Measurements from ENCODE around the gene KLF12.

The KLF12 gene

DNA sequence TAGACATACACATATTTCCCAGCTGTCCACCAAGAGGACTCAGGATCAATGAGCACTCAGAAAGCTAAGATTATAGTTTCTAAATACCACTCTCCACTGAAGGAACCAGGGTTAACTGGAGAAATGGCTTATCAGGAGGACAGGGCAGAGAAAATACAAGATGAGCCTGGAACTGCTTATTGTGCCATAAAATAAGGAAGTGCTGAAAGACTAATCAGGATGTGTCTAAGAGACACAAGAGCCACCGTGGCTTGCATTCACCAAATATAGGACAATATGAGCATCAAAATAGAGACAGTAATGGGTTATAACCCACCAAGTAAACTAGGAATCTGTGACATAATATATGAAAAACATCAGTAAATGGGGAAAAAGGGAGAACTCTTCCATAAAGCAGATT lies 32.8 kb downstream of the KLF12 start:
- DNase-seq, result no peak

DNA sequence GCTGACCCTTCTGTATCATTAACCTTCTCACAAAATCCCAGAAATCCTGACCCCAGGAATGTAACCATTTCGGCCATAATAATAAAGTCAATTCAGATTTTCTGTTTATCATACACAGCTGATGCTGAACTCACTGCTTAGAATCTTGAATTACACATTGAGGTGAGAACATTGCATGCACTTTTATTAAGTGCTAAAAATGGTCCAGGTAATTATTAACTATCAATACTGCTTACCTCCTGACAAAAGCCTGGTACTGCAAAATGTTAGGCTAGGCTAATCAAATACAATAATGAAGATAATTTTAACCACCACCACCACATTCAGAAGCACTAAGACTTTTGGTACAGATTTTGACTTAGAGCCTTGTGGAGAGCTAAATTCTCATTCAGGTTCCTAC lies 36.1 kb downstream of the KLF12 start:
- DNase-seq, result no peak

DNA sequence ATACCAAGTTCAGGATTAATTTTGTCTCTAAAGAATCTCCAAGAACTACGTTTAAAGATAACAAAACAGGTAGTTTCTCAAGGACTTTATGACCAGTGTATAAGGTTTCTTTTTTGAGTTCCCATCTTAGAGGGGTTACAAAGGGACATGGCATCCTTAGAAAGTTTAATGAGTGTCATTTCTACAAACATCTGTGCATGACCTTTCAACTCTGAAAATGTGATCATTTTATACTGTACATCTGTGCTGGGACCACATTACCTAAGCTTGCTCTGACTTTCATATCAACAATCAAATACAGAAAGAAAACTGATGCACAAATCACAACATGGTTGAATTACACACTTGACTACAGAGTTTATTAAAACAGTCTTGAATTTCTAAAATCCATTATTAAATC lies 37.1 kb downstream of the KLF12 start:
- DNase-seq, result no peak

DNA sequence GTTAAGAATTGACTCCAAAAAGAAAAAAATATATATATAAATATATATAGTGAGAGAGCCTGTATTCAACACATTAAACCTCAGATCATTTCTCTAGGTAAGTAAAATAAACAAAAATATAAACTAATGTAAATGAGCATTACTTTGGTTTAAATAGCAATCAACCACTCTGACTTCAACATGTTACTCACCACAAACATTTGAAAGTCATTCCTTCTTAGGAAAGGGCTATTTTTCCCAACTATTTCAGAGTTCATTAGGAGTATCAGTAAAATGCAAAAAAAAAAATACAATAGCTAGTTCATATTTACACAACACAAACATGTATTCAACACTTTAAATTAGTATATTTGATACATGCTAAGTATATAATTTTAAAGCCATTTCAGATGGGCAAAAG lies 40.5 kb downstream of the KLF12 start:
- DNase-seq, result no peak

DNA sequence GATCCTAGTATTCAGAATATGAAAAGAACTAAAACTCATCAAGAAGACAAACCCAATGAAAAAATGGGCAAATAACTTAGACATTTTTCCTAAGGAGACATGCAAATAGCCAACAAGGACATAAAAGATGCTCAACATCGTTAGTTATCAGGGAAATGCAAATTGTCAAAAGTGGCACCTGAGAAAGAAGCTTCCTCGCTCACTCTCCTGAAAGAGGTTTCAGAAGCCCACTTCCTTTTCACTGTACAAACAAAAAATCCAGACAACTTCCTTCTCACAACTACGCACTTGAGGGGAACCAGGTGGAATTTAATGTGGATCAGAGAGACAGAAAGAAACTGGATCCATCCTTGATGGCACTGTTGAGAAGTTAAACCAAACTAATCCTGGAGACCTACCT lies 41.5 kb downstream of the KLF12 start:
- DNase-seq, result no peak

DNA sequence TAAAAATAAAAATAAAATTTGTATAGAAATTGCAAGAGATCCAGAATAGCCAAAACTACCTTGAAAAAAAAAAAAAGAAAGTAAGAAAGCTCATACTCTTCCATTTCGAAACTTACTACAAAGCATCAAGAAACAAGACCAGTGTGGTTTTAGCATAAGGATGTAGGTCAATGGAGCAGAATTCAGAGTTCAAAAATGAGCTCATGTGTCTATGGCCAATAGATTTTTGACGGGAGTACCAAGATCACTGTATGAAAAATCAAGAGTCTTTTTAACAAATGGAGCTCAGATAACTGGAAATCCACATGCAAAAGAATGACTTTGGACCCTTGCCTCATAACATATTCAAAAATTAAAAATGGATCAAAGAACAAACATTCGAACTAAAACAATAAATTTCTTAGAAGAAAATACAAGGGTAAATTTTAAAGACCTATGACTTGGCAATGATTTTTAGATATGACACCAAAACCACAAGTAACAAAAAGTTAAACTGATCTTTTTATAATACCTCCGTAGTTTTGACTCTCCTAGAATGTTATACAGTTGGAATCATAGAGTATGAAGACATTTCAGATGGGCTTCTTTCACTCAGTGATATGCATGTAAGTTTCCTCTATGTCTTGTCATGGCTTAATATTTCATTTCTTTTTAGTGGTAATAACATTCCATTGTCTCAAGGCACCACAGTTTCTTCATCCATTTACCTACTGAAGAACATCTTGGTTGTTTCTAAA lies 43.2 kb downstream of the KLF12 start:
- no peak for DNase-seq

DNA sequence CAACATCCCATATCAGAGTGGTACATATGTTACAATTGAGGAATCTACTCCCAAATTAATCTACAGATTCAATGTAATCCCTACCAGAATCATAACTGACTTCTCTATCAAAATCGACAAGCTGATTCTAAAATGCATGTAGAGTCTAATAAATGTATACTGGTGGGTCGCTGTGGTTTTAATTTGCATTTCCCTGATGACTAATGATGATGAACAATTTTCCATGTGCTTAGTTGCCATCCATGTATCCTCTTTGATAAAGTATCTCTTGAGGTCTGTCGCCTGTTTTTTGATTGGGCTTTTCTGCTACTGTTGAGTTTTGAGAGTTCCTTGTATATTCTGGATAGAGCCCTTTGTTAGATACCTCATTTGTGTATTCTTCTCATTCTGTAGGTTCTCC lies 43.8 kb downstream of the KLF12 start:
- no peak for DNase-seq

DNA sequence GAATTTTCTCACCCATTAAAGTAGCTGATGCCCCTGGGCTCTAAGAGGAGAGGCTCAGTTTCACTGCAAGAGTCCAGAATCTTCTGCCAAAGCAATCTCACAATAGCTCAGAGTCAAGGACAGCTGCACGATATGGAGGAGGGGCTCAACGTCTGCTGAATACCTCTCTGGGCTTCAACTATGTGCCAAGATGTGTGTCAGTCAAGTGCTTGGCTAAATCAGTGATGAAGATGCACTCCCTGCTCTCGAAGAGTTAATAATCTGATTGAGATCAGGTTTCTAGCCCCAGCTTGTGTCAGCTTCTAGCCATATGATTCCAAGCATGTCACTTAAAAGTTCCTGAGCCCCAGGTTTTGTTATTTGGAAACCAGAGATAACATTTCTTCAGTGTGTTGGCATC lies 46.8 kb downstream of the KLF12 start:
- DNase-seq, result no peak

All from right hindlimb (tissue), 1 donor.